ENCODE results near the gene SLC30A4.

The SLC30A4 gene

DNA sequence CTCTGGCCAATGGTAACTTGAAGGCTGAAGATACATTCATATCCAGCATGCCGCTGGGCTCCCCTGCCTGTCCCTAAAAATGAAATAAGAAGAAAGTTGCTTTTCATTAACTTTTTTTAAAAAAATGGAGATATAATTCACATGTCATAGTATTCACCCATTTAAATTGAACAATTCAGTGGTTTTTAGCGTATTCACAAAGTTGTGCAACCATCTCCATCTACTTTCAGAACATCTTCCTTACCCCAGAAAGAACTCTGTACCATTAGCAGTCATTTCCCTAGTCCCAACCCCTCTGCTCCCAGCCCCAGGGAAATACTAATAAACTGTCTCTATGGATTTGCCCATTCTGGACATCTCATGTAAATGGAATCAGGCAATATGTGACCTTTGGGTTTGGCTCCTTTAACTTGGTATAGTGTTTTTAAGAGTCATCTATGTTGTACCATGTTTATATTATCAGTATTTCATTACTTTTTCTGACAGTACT, 88.4 kb downstream of the SLC30A4 start:
- TF ChIP-seq SIN3A (IDR thresholded peaks at IDR 0.05; ENCODE audit: borderline replicate concordance, insufficient read depth, low read length) (no peak), TAF1 (IDR thresholded peaks at IDR 0.05; ENCODE audit: borderline replicate concordance, insufficient read depth, low read length) (no peak), FOXP2 (optimal IDR thresholded peaks at IDR 0.05; ENCODE audit: borderline replicate concordance, extremely low read depth, extremely low read length, insufficient read depth) (no peak), POLR2AphosphoS5 (IDR thresholded peaks at IDR 0.05; ENCODE audit: low read depth, low read length) (no peak)
- TF ChIP-seq, protein P1, sequence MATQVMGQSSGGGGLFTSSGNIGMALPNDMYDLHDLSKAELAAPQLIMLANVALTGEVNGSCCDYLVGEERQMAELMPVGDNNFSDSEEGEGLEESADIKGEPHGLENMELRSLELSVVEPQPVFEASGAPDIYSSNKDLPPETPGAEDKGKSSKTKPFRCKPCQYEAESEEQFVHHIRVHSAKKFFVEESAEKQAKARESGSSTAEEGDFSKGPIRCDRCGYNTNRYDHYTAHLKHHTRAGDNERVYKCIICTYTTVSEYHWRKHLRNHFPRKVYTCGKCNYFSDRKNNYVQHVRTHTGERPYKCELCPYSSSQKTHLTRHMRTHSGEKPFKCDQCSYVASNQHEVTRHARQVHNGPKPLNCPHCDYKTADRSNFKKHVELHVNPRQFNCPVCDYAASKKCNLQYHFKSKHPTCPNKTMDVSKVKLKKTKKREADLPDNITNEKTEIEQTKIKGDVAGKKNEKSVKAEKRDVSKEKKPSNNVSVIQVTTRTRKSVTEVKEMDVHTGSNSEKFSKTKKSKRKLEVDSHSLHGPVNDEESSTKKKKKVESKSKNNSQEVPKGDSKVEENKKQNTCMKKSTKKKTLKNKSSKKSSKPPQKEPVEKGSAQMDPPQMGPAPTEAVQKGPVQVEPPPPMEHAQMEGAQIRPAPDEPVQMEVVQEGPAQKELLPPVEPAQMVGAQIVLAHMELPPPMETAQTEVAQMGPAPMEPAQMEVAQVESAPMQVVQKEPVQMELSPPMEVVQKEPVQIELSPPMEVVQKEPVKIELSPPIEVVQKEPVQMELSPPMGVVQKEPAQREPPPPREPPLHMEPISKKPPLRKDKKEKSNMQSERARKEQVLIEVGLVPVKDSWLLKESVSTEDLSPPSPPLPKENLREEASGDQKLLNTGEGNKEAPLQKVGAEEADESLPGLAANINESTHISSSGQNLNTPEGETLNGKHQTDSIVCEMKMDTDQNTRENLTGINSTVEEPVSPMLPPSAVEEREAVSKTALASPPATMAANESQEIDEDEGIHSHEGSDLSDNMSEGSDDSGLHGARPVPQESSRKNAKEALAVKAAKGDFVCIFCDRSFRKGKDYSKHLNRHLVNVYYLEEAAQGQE (IDR thresholded peaks at IDR 0.05; ENCODE audit: insufficient read depth in 1 of 2, low read depth in 2 of 2, low read length in 2 of 2), result no peak

DNA sequence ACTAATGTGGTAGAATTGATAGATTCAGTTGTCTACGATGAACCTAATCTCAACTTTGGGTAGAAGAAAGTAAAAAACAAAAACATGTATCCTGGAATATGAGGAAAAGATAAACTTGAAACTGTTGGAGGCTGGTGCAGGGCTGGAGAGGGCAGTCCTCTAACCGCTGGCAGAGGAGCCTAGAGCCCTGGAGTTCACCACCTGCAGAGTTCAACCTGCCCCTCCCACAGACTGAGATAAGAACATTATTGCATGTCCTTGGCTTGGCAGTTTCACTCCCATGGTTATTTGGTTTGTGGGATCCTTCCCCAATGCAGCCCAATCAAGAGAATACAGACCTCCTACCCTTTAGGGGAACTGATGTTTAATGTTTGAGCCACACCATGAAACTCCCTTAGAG, 91.0 kb downstream of the SLC30A4 start:
- TF ChIP-seq, protein P1 (IDR thresholded peaks at IDR 0.05; ENCODE audit: insufficient read depth in 1 of 2, low read depth in 2 of 2, low read length in 2 of 2), result no peak
- TF ChIP-seq POLR2AphosphoS5 (IDR thresholded peaks at IDR 0.05; ENCODE audit: low read depth, low read length) (no peak), TAF1 (IDR thresholded peaks at IDR 0.05; ENCODE audit: borderline replicate concordance, insufficient read depth, low read length) (no peak), FOXP2 (optimal IDR thresholded peaks at IDR 0.05; ENCODE audit: borderline replicate concordance, extremely low read depth, extremely low read length, insufficient read depth) (no peak), SIN3A (IDR thresholded peaks at IDR 0.05; ENCODE audit: borderline replicate concordance, insufficient read depth, low read length) (no peak)

DNA sequence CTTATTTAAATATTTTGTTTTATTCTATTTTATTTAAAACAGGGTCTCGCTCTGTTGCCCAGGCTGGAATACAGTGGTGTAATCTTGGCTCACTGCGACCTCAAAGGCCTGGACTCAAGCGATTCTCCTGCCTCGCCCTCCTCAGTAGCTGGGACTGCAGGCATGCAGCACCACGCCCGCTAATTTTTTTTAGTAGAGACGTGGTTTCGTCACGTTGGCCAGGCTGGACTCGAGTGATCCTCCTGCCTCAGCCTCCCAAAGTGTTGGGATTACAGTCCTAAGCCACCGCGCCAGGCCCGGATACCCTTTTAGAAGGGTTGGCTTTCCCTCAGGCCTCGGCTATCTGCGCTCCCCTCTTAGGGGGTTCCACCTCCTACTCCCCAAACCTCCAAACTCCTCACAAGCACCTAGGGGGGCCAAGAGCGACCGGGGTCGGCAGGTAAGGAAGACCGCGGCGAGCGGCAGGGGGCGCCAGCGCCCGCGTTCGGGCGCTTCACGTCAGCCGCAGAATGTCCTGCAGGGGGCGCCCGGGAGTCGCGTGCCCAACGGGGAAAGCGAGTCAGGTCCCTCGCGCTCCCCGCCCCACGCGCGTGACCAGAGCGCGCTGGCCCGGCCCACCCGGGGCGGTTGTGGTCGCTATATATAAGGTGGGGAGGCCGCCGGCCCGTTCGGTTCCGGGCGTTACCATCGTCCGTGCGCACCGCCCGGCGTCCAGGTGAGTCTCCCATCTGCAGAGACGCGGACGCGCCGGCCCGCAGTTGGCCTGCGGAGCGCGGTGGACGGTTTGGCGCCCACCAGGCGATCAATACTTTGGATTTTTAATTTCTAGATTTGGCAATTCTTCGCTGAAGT, 92.4 kb downstream of the SLC30A4 start:
- TF ChIP-seq TAF1 (IDR thresholded peaks at IDR 0.05; ENCODE audit: borderline replicate concordance, insufficient read depth, low read length), result no peak
- TF ChIP-seq, protein P1 (IDR thresholded peaks at IDR 0.05; ENCODE audit: insufficient read depth in 1 of 2, low read depth in 2 of 2, low read length in 2 of 2), result no peak
- no peak for TF ChIP-seq SIN3A (IDR thresholded peaks at IDR 0.05; ENCODE audit: borderline replicate concordance, insufficient read depth, low read length)
- TF ChIP-seq POLR2AphosphoS5 (IDR thresholded peaks at IDR 0.05; ENCODE audit: low read depth, low read length), result no peak
- TF ChIP-seq FOXP2 (optimal IDR thresholded peaks at IDR 0.05; ENCODE audit: borderline replicate concordance, extremely low read depth, extremely low read length, insufficient read depth), result no peak
